Activated CD8-positive, alpha-beta memory T cell treated with anti-CD3 and anti-CD28 coated beads, Interleukin-2, amount 50 U/mL, for 24 hours (primary cell): ENCODE data around the gene RNF175.

Source experiments
- DNase-seq: peaks from one replicate; pipeline ENCODE4 v3.0.0-alpha.2; 2020; ENCODE audit errors: extremely low read depth

RNF175 gene

GRCh38 chr4:153785910-153786721 lies 26.3 kb upstream of the RNF175 start:
- no peak for DNase-seq

GRCh38 chr4:153784166-153784699 lies 24.4 kb upstream of the RNF175 start:
- DNase-seq: no peak

GRCh38 chr4:153782581-153782980 lies 22.8 kb upstream of the RNF175 start:
- no peak for DNase-seq

- no peak for DNase-seq
Measured at GRCh38 chr4:153781717-153782416, 22.0 kb upstream of the RNF175 start.

- DNase-seq: no peak
Measured at GRCh38 chr4:153781280-153781679, 21.5 kb upstream of the RNF175 start.

- DNase-seq: no peak
Measured at GRCh38 chr4:153780876-153781275, 21.1 kb upstream of the RNF175 start.

- DNase-seq: no peak
Measured at GRCh38 chr4:153780221-153780620, 20.4 kb upstream of the RNF175 start.

GRCh38 chr4:153778383-153778782 lies 18.6 kb upstream of the RNF175 start:
- no peak for DNase-seq

GRCh38 chr4:153777421-153777820 lies 17.6 kb upstream of the RNF175 start:
- no peak for DNase-seq

GRCh38 chr4:153776601-153777000 lies 16.8 kb upstream of the RNF175 start:
- no peak for DNase-seq

GRCh38 chr4:153773236-153773690 lies 13.4 kb upstream of the RNF175 start:
- DNase-seq: no peak

GRCh38 chr4:153771046-153771445 lies 11.2 kb upstream of the RNF175 start:
- DNase-seq: no peak

- DNase-seq: no peak
Measured at GRCh38 chr4:153766758-153767157, 6.9 kb upstream of the RNF175 start.

- no peak for DNase-seq
Measured at GRCh38 chr4:153765894-153766293, 6.1 kb upstream of the RNF175 start.

- DNase-seq: no peak
Measured at GRCh38 chr4:153764601-153765368, 5.0 kb upstream of the RNF175 start.

- DNase-seq: no peak
Measured at GRCh38 chr4:153763404-153763803, 3.6 kb upstream of the RNF175 start.

GRCh38 chr4:153758688-153759406 lies 977 bp downstream of the RNF175 start:
- no peak for DNase-seq

- DNase-seq: no peak
Measured at GRCh38 chr4:153758136-153758535, 1.7 kb downstream of the RNF175 start.

GRCh38 chr4:153757407-153757806 lies 2.4 kb downstream of the RNF175 start:
- DNase-seq: no peak

- no peak for DNase-seq
Measured at GRCh38 chr4:153755186-153755585, 4.6 kb downstream of the RNF175 start.

GRCh38 chr4:153750197-153750817 lies 9.5 kb downstream of the RNF175 start:
- no peak for DNase-seq
